ENCODE data around the gene PGS1.

DNA sequence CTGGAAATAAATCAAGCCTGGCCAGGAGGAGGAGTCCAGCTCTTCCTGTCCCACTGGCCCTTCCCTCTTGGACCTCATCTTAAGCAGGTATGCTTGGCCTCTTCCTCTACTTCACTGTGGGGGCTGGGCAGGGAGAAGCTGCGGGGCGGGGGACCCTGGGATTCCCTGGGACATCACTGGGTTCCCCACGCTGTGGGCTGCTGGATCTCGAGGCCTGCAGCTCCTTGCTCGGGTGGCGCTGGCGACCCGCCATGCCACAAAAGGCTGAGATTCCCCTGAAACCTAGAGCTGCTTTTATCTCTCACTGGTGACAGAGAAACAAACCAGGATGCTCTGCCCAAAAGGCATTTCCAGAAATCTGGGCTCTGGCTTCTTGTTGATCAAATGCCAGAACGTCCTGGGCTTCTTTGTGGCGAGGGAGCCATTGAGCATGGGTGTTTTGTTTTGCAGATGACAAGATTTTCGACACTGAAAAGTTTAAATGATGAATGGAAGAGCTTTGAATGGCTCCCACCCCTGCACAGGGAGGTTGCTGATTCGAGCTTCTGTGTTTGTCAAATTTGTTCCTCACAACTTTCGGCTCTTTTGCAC, 8.6 kb upstream of the PGS1 start:
- TF ChIP-seq, protein P1, sequence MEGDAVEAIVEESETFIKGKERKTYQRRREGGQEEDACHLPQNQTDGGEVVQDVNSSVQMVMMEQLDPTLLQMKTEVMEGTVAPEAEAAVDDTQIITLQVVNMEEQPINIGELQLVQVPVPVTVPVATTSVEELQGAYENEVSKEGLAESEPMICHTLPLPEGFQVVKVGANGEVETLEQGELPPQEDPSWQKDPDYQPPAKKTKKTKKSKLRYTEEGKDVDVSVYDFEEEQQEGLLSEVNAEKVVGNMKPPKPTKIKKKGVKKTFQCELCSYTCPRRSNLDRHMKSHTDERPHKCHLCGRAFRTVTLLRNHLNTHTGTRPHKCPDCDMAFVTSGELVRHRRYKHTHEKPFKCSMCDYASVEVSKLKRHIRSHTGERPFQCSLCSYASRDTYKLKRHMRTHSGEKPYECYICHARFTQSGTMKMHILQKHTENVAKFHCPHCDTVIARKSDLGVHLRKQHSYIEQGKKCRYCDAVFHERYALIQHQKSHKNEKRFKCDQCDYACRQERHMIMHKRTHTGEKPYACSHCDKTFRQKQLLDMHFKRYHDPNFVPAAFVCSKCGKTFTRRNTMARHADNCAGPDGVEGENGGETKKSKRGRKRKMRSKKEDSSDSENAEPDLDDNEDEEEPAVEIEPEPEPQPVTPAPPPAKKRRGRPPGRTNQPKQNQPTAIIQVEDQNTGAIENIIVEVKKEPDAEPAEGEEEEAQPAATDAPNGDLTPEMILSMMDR (IDR thresholded peaks at IDR 0.05): no peak
- no peak for TF ChIP-seq EZH2phosphoT487 (IDR thresholded peaks at IDR 0.05)
